KOPT-K1 (cell line): ENCODE measurements around the gene TRIM50.

ENCODE experiments used
- H3K27ac ChIP-seq: fragments of 200-600 bp; sonication (generic); 2 replicates; pipeline ENCODE4 v1.5.1; 2016; ENCODE audit warnings: antibody characterized with exemption, mild to moderate bottlenecking, low read depth, low read length; ENCODE audit not compliant: poor library complexity, severe bottlenecking
- H3K36me3 ChIP-seq: fragments of 200-600 bp; sonication (generic); 2 replicates; pipeline ENCODE4 v1.5.1; 2017; ENCODE audit warnings: antibody characterized with exemption, mild to moderate bottlenecking, low read length, moderate library complexity; ENCODE audit not compliant: insufficient read depth
- H3K9me3 ChIP-seq: fragments of 200-600 bp; sonication (generic); 2 replicates; pipeline ENCODE4 v1.5.1; 2017; ENCODE audit warnings: antibody characterized with exemption, low read length, mild to moderate bottlenecking; ENCODE audit not compliant: insufficient read depth, poor library complexity, severe bottlenecking

Gene TRIM50

DNA sequence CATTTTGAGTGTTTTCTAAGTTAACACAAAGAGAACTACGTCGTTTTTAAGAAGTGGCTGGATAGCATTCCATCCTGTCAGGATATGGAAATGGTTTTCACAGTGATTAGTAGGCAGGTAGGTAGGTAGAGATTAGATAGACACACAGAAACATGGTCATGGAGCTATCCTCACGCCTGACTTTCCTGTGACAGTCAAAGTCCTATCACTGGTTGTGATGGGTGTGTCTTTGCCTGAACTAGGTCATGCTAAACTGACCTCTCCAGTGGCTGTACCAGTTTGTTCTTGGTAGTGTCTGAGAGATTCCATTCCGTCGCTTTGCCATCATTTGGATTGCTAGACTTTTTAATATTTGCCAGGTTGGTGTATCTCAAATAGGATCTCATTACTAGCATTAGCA is 28.3 kb upstream of the TRIM50 start:
- H3K36me3 ChIP-seq, result no peaks in the 10 kb centered on the region
- no peak overlapping the region for H3K27ac ChIP-seq
- no peaks in the 10 kb centered on the region for H3K9me3 ChIP-seq

DNA sequence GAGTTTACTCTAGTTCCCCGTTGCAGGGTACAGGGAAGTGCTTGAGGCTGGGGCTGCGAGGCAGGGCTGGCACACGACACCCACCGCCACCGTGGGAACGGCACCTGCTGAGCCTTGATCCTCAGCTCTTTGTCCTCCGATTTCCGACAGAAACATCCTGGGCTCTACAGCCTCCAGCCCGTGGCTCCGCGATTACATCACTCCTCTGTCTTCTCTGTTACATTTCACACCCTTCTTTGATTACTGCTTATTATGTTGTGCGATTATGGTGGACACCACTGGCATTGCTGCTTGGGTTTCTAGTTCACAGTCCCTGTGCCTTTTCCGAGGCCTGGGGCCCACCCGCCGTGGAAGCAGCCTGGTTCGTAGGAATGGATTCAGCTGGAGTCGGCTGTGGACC is 26.9 kb upstream of the TRIM50 start:
- Histone ChIP-seq H3K27ac (no peak overlapping the region), H3K36me3 (no peaks in the 10 kb centered on the region), H3K9me3 (no peaks in the 10 kb centered on the region)

GRCh38 chr7:73354196-73354595 is 26.3 kb upstream of the TRIM50 start:
- no peaks in the 10 kb centered on the region for H3K36me3 ChIP-seq
- H3K9me3 ChIP-seq, result no peaks in the 10 kb centered on the region
- H3K27ac ChIP-seq, result no peak overlapping the region

- H3K9me3 ChIP-seq, result no peaks in the 10 kb centered on the region
- H3K27ac ChIP-seq, result no peak overlapping the region
- H3K36me3 ChIP-seq, result no peaks in the 10 kb centered on the region
Observed at GRCh38 chr7:73353243-73353642, 25.4 kb upstream of the TRIM50 start.

GRCh38 chr7:73352784-73353183 is 24.9 kb upstream of the TRIM50 start:
- Histone ChIP-seq H3K36me3 (no peaks in the 10 kb centered on the region), H3K27ac (no peak overlapping the region), H3K9me3 (no peaks in the 10 kb centered on the region)

DNA sequence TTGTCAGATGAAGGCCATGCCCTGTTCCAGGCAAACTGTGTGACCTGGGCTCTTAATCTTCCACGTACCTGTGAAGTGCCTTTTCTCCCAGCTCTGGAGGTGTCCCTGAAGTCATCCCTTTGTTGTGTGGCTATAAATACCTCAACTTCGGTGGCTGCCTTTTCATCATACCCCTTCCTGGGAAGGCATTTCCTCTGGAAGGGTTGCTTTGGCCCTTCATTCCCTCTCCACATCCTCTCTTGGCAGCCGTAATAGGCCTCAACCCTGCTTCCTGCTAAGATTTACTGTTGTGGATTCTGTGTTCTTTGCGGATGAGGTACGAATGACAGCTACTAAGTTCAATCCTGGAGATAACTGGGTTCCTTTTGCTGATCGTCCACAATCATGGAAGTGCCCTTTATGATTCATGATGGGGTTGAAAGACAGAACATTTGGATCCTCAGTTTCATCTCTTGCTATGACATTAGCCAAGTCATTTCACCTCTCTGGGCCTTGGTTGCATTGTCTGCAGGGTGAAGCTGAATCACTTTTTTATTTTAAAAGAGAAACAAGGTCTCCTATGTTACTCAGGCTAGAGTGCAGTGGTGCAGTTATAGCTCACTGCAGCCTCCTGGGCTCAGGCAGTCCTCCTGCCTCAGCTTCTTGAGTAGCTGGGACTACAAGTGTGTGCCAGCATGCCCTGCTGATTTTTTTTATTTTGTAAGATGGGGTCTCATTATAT is 23.7 kb upstream of the TRIM50 start:
- Histone ChIP-seq H3K36me3 (no peaks in the 10 kb centered on the region), H3K27ac (no peak overlapping the region), H3K9me3 (no peaks in the 10 kb centered on the region)

DNA sequence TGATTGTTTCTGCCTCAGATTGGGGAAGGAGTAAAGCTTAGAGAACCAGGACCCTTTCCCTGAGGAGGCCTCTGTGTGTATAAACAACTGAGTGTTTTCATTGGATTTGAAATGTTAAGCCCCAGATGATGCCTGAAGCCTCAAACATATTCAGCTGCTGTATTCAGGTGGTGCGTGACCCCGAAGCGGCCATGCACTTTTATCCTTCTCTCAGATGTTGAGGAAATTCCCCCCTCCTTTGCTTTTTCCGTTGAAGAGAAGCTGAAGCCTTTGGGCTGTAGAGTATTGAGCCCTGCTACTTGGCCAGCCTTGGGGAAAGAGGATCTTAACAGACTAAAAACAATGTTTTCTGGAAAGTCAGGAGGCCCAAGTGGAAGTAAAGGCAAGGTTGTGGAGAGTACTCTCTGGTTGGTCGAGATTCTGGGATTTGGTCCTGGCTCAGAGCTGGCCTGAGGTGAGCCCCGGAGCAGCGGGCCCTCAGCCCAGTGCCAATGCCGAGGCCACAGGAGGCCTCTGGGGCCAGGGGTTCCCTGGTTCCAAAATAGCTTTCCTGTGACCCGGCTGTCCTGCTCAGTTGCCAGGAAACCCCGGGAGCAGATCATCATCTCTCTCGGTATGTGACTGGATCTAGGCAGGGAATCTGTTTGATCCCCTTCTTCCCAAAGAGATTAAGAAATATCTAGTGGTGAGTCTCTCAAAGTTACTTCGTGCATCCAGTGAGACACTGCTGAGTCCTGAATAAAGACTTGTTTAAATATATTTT is 22.6 kb upstream of the TRIM50 start:
- Histone ChIP-seq H3K9me3 (no peaks in the 10 kb centered on the region), H3K27ac (no peak overlapping the region), H3K36me3 (no peaks in the 10 kb centered on the region)

- no peaks in the 10 kb centered on the region for H3K36me3 ChIP-seq
- no peaks in the 10 kb centered on the region for H3K9me3 ChIP-seq
- no peak overlapping the region for H3K27ac ChIP-seq
Observed at GRCh38 chr7:73349763-73350162, 21.9 kb upstream of the TRIM50 start.

DNA sequence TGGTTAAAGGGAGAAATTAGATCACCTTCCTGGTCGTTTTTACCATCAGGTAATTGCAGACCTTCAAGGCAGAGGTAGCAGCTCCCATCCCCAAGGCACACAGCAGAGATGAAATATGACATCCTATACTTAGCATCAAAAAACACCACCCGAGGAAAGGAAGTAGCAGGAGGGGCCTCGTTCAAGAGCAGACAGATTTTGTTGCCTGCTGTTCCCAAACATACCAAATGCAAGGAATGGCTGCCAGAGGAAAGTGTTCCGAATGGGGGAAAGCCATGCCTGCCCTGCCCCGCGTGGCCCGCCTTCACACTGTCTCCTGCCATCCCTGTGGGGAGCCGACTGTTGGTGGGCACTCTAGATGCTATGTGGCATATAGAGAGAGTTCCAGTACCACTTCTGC is 18.1 kb upstream of the TRIM50 start:
- no peak overlapping the region for H3K27ac ChIP-seq
- no peaks in the 10 kb centered on the region for H3K9me3 ChIP-seq
- no peaks in the 10 kb centered on the region for H3K36me3 ChIP-seq

DNA sequence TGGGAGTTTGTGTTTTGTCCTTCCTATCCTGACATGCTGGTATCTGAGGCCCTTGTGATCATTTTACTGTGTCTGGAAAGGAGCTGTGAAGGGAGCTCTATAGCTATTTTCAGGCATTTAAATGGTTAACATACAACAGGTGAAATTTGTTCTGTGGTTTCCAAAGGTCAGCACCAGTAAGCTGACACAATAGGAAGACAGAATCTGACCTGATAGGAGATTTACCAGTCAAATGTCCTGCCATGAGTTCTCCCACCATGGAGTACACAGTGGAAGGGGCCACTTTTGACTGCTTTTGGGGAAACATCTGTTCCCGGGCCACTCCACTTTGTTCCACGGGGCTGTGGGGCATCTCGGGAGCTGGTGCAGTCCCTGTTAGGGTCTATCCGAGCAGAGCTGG is 17.7 kb upstream of the TRIM50 start:
- no peak overlapping the region for H3K27ac ChIP-seq
- no peaks in the 10 kb centered on the region for H3K36me3 ChIP-seq
- no peaks in the 10 kb centered on the region for H3K9me3 ChIP-seq

DNA sequence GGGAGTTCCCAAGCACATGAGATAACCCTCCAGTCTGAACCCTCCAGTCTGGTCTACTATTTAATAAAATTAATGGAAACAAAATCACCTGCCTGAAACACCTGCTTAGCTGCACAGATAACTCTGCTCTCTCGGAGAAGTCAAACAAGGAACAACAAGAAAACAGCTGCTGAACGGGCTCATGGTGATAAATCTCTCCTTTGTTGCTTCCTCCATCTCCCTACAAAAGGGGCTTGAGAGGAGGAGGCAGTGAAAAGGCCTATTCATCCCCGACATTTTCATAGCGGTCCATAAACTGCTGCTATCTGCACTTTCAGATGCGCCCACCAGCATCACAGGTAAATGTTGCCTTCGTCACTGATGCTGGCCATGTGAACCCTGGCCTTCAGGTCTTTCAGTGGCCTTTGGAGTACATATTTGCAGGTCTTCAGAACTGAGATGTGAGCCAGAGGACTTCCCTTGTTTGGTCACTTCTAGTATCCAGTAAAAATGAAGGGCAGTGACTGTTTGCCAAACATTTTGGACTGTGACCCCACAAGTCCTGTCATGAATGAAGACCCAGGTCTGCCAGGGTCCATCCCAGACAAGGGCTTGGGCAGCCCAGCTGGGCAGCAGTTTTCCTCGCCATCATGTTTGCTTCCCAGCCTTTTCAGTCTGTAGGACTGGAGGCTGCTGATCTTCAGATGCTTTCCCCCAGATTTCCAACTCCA is 15.9 kb upstream of the TRIM50 start:
- Histone ChIP-seq H3K9me3 (no peaks in the 10 kb centered on the region), H3K27ac (no peak overlapping the region)

DNA sequence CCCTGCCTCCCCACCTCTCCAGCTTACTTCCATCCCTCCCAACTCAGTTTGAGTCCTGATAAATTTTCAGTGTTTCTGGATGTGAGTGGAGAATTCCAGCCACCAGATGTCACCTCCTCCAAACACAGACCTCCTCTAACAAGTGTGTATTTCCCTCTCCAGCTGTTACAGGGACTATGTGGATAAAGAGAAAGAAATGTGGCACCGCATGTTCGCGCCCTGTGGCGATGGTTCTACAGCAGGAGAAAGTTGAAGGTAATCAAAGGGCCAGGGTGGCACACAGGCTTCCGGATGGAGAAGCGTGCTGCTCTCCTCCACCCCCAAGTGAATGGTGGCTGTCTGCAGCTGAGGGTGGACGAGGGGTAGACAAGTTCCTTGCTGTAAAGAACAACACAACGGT is 14.8 kb upstream of the TRIM50 start:
- Histone ChIP-seq H3K36me3 (no peaks in the 10 kb centered on the region), H3K9me3 (no peaks in the 10 kb centered on the region), H3K27ac (no peak overlapping the region)

More for the DNA sequence above, 15.9 kb upstream of the TRIM50 start:
- H3K36me3 ChIP-seq, result no peaks in the 10 kb centered on the region

- Histone ChIP-seq H3K27ac (no peak overlapping the region), H3K9me3 (no peaks in the 10 kb centered on the region), H3K36me3 (no peaks in the 10 kb centered on the region)
Observed at GRCh38 chr7:73341877-73342276, 14.0 kb upstream of the TRIM50 start.

GRCh38 chr7:73340514-73340913 is 12.6 kb upstream of the TRIM50 start:
- H3K27ac ChIP-seq, result no peak overlapping the region
- no peaks in the 10 kb centered on the region for H3K9me3 ChIP-seq
- no peaks in the 10 kb centered on the region for H3K36me3 ChIP-seq

DNA sequence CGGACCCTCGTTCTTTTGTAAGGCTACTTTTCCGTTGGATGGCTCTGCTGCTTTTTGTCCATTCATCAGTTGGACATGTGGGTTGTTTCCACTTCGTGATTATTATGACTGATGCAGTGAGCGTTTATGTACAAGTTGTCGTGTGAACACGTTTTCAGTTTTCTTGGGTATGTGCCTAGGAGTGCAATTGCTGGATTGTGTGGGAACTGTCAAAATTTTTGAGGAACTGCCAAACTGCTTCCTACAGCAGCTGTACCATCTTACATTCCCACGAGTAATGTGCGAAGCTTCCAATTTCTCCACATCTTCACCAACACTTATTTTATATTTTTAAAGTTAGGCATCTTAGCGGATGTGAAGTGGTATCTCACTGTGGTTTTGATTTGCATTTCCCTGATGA is 10.4 kb upstream of the TRIM50 start:
- no peak overlapping the region for H3K27ac ChIP-seq
- H3K9me3 ChIP-seq, result no peaks in the 10 kb centered on the region
- no peaks in the 10 kb centered on the region for H3K36me3 ChIP-seq
